Spleen (tissue), 11 donors: ENCODE measurements around the gene GNAT3. TPM values are rescaled to one million over a fixed set of nuclear protein-coding genes. Genes with fewer than 3 reads are reported as not detected.

ENCODE experiments used
- DNase-seq: peaks from one replicate; pipeline ENCODE4 v3.0.0-alpha.2; 2020
- H3K27ac ChIP-seq, 8 donors: fragments of 200-600 bp; sonication (generic) in 7 of 8; 1 replicate in 4 of 8; 2 replicates in 4 of 8; pipeline versions ENCODE4 v1.5.0 to v1.8.0; 2016 to 2021; ENCODE audit warnings: inconsistent platforms in 4 of 8, mild to moderate bottlenecking in 4 of 8, moderate library complexity in 1 of 8
- H3K27me3 ChIP-seq, 7 donors: fragments of 200-600 bp; sonication (generic) in 6 of 7; replicated peaks in 1 of 7; 1 replicate in 4 of 7; 2 replicates in 3 of 7; pipeline versions ENCODE4 v1.5.0 to v1.8.0; 2016 to 2021; ENCODE audit warnings: inconsistent platforms in 3 of 7, mild to moderate bottlenecking in 1 of 7
- H3K36me3 ChIP-seq, 6 donors: fragments of 200-600 bp; sonication (generic) in 5 of 6; 1 replicate in 4 of 6; 2 replicates in 2 of 6; pipeline versions ENCODE4 v1.5.0 to v1.8.0; 2016 to 2021; ENCODE audit warnings: inconsistent platforms in 2 of 6
- H3K4me1 ChIP-seq, 6 donors: fragments of 200-600 bp; sonication (generic) in 5 of 6; 1 replicate in 3 of 6; 2 replicates in 3 of 6; pipeline versions ENCODE4 v1.5.0 to v1.8.0; 2016 to 2021; ENCODE audit warnings: inconsistent platforms in 3 of 6
- H3K4me3 ChIP-seq, 8 donors: fragments of 200-600 bp; sonication (generic) in 7 of 8; 1 replicate in 4 of 8; 2 replicates in 4 of 8; pipeline versions ENCODE4 v1.5.0 to v1.8.0; 2016 to 2021; ENCODE audit warnings: inconsistent platforms in 4 of 8, mild to moderate bottlenecking in 4 of 8, moderate library complexity in 2 of 8
- H3K9me3 ChIP-seq, 8 donors: fragments of 200-600 bp; sonication (generic) in 7 of 8; 1 replicate in 4 of 8; 2 replicates in 4 of 8; pipeline versions ENCODE4 v1.5.0 to v1.8.0; 2016 to 2021; ENCODE audit warnings: inconsistent platforms in 4 of 8
- POLR2A ChIP-seq, 3 donors: fragments of 450-650 bp; IDR thresholded peaks; one replicate each; pipeline ENCODE4 v1.5.1; 2017; ENCODE audit warnings: antibody characterized with exemption in 3 of 3, mild to moderate bottlenecking in 1 of 3
- POLR2AphosphoS5 ChIP-seq, 3 donors: sonication (generic); formaldehyde crosslinking; IDR thresholded peaks; one replicate each; pipeline ENCODE4 v1.5.1; 2017; ENCODE audit warnings: antibody characterized with exemption in 3 of 3
- WGBS, 5 donors: extraction: QIAGEN DNeasy Blood & Tissue Kit in 3 of 5; methylation state at CpG; one replicate each; pipeline versions ENCODE4 v1.1.5 to v1.1.7; 2013 to 2018; 5-methylcytosine and 5-hydroxymethylcytosine counted together
- intact Hi-C: fragments of 100-400 bp; cut with DNase I; formaldehyde crosslinking; loops from one replicate; pipeline ENCODE4 v1.15.0; 2023; ENCODE audit warnings: low total_unique reads
- polyA plus RNA-seq, 3 donors: library from polyadenylated mRNA; stranded (reverse); fragments of 200-250 nt; gene quantifications; one replicate each; pipeline ENCODE4 v1.2.1, GENCODE V29; 2013
- total RNA-seq, 7 donors: library from RNA; depleted of rRNA in 3 of 7; stranded (reverse); fragments of >200 nt in 3 of 7; fragmentation: NEBNext Ultra II Directional in 4 of 7; extraction: Animal tissue kit (Norgen Biotek cat#: 25700) in 4 of 7; gene quantifications; one replicate each; pipeline versions ENCODE4 v1.1.0 to v1.2.1, GENCODE V29; 2016 to 2021
- TF ChIP-seq, protein P1 (sequence below), 11 experiments: fragments of 200-600 bp in 7 of 11; fragments of 450-650 bp in 4 of 11; sonication (generic) in 4 of 11; IDR thresholded peaks in 8 of 11; conservative IDR thresholded peaks in 3 of 11; 1 replicate in 7 of 11; 2 replicates in 4 of 11; pipeline versions ENCODE4 v1.4.0 to v1.8.0; 2016 to 2021; ENCODE audit warnings: antibody characterized with exemption in 11 of 11, inconsistent platforms in 4 of 11, mild to moderate bottlenecking in 1 of 11
- donor health status: healthy with polysubstance abuse.
- donor health status: DM: no; HTN: no; CAD: no; lungs with moderate emphysema.
- donor health status: DM: no; HTN: no; CAD: no.
- donor health status: Bipolar disorder and iron deficiency.
- donor health status: healthy.
- donor health status: DM: no; HTN: no; CAD: no.
- donor health status: DM: yes; HTN: yes; CAD: no.

The GNAT3 gene
- total and polyA plus RNA-seq, 10 donors, result not detected

DNA sequence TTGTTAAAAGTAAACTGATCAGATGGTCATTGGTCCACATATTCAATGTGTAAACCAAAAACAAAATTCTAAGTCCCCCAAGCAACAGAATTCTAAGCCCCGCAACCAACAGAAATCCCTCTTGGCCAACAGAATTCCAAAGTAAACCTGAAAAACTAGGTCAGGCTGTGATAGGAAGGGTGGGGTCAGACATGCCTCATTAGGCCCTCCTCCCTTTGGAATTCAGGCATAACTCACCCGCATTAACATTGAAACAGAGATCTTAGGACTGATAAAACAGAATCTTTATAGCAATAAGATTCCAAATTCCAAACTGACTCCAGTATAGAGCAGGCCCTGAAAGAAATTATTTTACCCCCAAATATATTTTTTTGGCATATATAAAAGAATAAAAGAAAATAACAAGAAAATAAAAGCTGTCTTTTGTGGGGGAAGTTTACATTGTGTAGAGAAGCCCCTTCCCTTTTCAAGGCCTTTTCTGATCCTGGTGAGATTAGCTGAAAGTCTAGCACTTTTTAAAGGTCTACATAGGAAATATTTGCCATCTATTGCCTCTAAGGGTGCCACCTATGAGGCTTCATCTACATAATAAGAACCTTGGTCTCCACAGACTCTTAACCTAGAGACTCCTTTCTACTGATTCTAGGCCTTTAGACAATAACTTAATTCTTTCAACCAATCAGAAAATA lies 30.5 kb downstream of the GNAT3 start:
- no peaks in the 10 kb centered on the region for H3K27me3 ChIP-seq
- peaks cover 0 to 4% (median 0%) of the 10 kb centered on the region in 8 donors for H3K9me3 ChIP-seq
- no peak overlapping the region for H3K4me3 ChIP-seq
- TF ChIP-seq, protein P1, sequence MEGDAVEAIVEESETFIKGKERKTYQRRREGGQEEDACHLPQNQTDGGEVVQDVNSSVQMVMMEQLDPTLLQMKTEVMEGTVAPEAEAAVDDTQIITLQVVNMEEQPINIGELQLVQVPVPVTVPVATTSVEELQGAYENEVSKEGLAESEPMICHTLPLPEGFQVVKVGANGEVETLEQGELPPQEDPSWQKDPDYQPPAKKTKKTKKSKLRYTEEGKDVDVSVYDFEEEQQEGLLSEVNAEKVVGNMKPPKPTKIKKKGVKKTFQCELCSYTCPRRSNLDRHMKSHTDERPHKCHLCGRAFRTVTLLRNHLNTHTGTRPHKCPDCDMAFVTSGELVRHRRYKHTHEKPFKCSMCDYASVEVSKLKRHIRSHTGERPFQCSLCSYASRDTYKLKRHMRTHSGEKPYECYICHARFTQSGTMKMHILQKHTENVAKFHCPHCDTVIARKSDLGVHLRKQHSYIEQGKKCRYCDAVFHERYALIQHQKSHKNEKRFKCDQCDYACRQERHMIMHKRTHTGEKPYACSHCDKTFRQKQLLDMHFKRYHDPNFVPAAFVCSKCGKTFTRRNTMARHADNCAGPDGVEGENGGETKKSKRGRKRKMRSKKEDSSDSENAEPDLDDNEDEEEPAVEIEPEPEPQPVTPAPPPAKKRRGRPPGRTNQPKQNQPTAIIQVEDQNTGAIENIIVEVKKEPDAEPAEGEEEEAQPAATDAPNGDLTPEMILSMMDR (IDR thresholded peaks at IDR 0.05 in 8 of 11, conservative IDR thresholded peaks at IDR 0.05 in 3 of 11), result no peak
- TF ChIP-seq POLR2A (IDR thresholded peaks at IDR 0.05), result no peak
- no peak for TF ChIP-seq POLR2AphosphoS5 (IDR thresholded peaks at IDR 0.05)
- intact Hi-C loops, result no loop called here
- WGBS, 5 donors, result 74 to 88% (median 79%) methylated on average over 2 of the region's 2 CpGs
- H3K4me1 ChIP-seq, result peaks cover 0 to 6% (median 0%) of the 10 kb centered on the region in 6 donors
- no peaks in the 10 kb centered on the region for H3K36me3 ChIP-seq
- DNase-seq, result no peak
- H3K27ac ChIP-seq, result no peak overlapping the region

DNA sequence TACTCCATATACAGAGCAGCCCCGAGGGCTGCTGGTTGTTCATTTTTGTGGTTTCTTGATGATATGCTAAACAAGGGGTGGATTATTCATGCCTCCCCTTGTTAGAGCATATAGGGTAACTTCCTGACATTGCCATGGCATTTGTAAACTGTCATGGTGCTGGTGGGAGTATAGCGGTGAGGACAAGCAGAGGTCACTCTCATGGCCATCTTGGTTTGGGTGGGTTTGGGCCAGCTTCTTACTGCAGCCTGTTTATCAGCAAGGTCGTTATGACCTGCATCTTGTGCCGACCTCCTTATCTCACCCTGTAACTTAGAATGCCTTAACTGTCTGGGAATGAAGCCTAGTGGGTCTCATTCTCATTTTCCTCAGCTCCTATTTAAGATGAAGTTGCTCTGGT lies 31.3 kb downstream of the GNAT3 start:
- peaks cover 0 to 6% (median 0%) of the 10 kb centered on the region in 6 donors for H3K4me1 ChIP-seq
- no peak for TF ChIP-seq POLR2AphosphoS5 (IDR thresholded peaks at IDR 0.05)
- no peak for TF ChIP-seq POLR2A (IDR thresholded peaks at IDR 0.05)
- TF ChIP-seq, protein P1 (IDR thresholded peaks at IDR 0.05 in 8 of 11, conservative IDR thresholded peaks at IDR 0.05 in 3 of 11), result no peak

DNA sequence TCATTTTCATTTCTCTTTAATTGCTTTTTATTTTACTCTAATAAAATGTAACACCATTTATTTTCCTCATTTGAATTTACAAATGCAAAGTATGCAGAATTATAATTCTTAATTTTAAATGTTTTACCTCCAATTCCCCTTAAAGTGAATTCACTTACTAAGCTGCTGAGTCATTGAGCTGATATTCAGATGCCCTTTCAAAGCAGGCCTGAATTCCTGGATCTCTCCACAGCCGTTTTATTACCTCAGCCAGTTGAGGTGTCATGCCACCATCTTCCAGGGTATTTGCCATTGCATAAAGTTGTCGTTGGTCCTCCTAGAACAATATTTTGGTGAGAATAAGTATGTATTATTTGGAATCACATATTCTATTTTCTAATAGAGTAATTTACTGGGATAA lies 33.2 kb downstream of the GNAT3 start:
- DNase-seq, result no peak
- peaks cover 0 to 6% (median 0%) of the 10 kb centered on the region in 6 donors for H3K4me1 ChIP-seq
- TF ChIP-seq POLR2AphosphoS5 (IDR thresholded peaks at IDR 0.05) (no peak), POLR2A (IDR thresholded peaks at IDR 0.05) (no peak)
- TF ChIP-seq, protein P1 (IDR thresholded peaks at IDR 0.05 in 8 of 11, conservative IDR thresholded peaks at IDR 0.05 in 3 of 11), result no peak
- intact Hi-C loops, result no loop called here
- no peak overlapping the region for H3K27ac ChIP-seq
- H3K36me3 ChIP-seq, result no peaks in the 10 kb centered on the region
- WGBS, 5 donors, result 75 to 90% (median 80%) methylated on average over 2 of the region's 2 CpGs
- H3K27me3 ChIP-seq, result no peaks in the 10 kb centered on the region
- H3K9me3 ChIP-seq, result peaks cover 0 to 3% (median 0%) of the 10 kb centered on the region in 8 donors
- H3K4me3 ChIP-seq, result no peak overlapping the region

More for the DNA sequence above, 31.3 kb downstream of the GNAT3 start:
- H3K9me3 ChIP-seq, result peaks cover 0 to 4% (median 0%) of the 10 kb centered on the region in 8 donors
- 75 to 88% (median 86%) methylated on average over 4 of the region's 4 CpGs for WGBS, 5 donors
- no peak for DNase-seq
- intact Hi-C loops, result no loop called here
- no peaks in the 10 kb centered on the region for H3K27me3 ChIP-seq
- no peak overlapping the region for H3K4me3 ChIP-seq
- H3K36me3 ChIP-seq, result no peaks in the 10 kb centered on the region
- no peak overlapping the region for H3K27ac ChIP-seq

DNA sequence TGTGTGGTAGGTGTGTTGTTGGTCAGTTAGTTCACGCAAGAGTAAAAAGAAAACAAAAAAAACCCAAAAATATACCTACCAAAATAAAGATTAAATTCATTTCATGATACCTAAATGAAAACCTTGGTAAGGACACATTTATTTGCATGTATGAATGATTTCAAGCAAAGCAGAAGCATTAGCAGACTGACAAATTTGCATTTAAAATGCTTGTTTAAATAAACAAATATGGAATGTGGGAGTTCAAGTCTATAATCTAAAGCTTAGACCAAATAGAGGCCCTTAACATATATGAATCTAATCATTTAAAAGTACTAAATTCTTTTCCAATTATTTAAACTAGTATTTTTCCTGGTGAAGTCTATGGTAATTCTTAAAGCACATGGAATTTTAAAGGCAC lies 35.8 kb downstream of the GNAT3 start:
- TF ChIP-seq POLR2A (IDR thresholded peaks at IDR 0.05) (no peak), POLR2AphosphoS5 (IDR thresholded peaks at IDR 0.05) (no peak)
- TF ChIP-seq, protein P1 (IDR thresholded peaks at IDR 0.05 in 8 of 11, conservative IDR thresholded peaks at IDR 0.05 in 3 of 11), result no peak
- intact Hi-C loops, result no loop called here
- H3K4me1 ChIP-seq, result peaks cover 0 to 6% (median 0%) of the 10 kb centered on the region in 6 donors
- no peak overlapping the region for H3K4me3 ChIP-seq
- no peak overlapping the region for H3K27ac ChIP-seq
- WGBS, 5 donors, result 90 to 98% (median 94%) methylated on average over 1 of the region's 1 CpG
- no peak for DNase-seq
- H3K9me3 ChIP-seq, result no peaks in the 10 kb centered on the region
- H3K27me3 ChIP-seq, result no peaks in the 10 kb centered on the region
- no peaks in the 10 kb centered on the region for H3K36me3 ChIP-seq
